Activated CD4-positive, alpha-beta T cell treated with anti-CD3 and anti-CD28 coated beads for 36 hours (primary cell): ENCODE results near the gene GALNT8. TPM values are rescaled to one million over a fixed set of nuclear protein-coding genes. Genes with fewer than 3 reads are reported as not detected.

Source experiments
- ATAC-seq: fragments of 200-7000 bp; cut with Tn5 transposase; one replicate; pipeline ENCODE4 v1.10.0; 2021; ENCODE audit warnings: mild to moderate bottlenecking, moderate library complexity
- CTCF ChIA-PET: fragments of 350-600 bp; sonication (Branson Sonifier 250); formaldehyde crosslinking; loops from one replicate; lab custom pipeline; 2021; ENCODE audit warnings: antibody characterized with exemption; lab: Charles Lee
- POLR2A ChIA-PET: fragments of 350-600 bp; sonication (Branson Sonifier 250); formaldehyde crosslinking; loops from one replicate; lab custom pipeline; 2021; ENCODE audit warnings: antibody characterized with exemption, inconsistent platforms; lab: Charles Lee
- DNase-seq: peaks from one replicate; pipeline ENCODE4 v3.0.0-alpha.2; 2020
- H3K27ac Mint-ChIP-seq: one replicate; pipeline ENCODE4 v1.8.0; 2021; ENCODE audit warnings: mixed read lengths
- H3K27me3 Mint-ChIP-seq: one replicate; pipeline ENCODE4 v1.8.0; 2021; ENCODE audit warnings: mixed read lengths
- H3K36me3 Mint-ChIP-seq: one replicate; pipeline ENCODE4 v1.8.0; 2021; ENCODE audit warnings: low read depth, mixed read lengths
- H3K4me1 Mint-ChIP-seq: one replicate; pipeline ENCODE4 v1.8.0; 2021; ENCODE audit warnings: mixed read lengths
- H3K4me3 Mint-ChIP-seq: one replicate; pipeline ENCODE4 v1.8.0; 2021; ENCODE audit warnings: mild to moderate bottlenecking, moderate library complexity, mixed read lengths
- H3K9me3 Mint-ChIP-seq: one replicate; pipeline ENCODE4 v1.8.0; 2021; ENCODE audit warnings: low read depth, mixed read lengths
- intact Hi-C, 2 experiments: fragments of 100-400 bp; cut with DNase I in 1 of 2; cut with micrococcal nuclease in 1 of 2; formaldehyde crosslinking; loops; one replicate each; pipeline versions ENCODE4 v1.14.2 to v1.15.1; 2022 to 2024; cut with DNase I, micrococcal nuclease
- total RNA-seq, 2 experiments: library from RNA; stranded (reverse); gene quantifications; one replicate each; pipeline ENCODE4 v1.2.3, GENCODE V29; 2021

The GALNT8 gene
- total RNA-seq, 2 experiments from 2014 or later: 0.73 to 0.76 TPM

- intact Hi-C loops: no loop called here
- no peak overlapping the region for H3K4me3 Mint-ChIP-seq
- DNase-seq (no peak), ATAC-seq (no peak)
- H3K36me3 Mint-ChIP-seq: no peaks in the 10 kb centered on the region
- CTCF ChIA-PET: no interaction called here
- no peak overlapping the region for H3K27ac Mint-ChIP-seq
- H3K4me1 Mint-ChIP-seq: peaks cover 13% of the 10 kb centered on the region
- POLR2A ChIA-PET: no interaction called here
- no peaks in the 10 kb centered on the region for H3K9me3 Mint-ChIP-seq
- peaks cover 2% of the 10 kb centered on the region for H3K27me3 Mint-ChIP-seq
These were observed 96.7 kb downstream of the GALNT8 start for GRCh38 chr12:4816744-4817525.

- ChIA-PET CTCF (no interaction called here), POLR2A (no interaction called here)
- no peak overlapping the region for H3K4me3 Mint-ChIP-seq
- DNase-seq: no peak
- intact Hi-C loops: no loop called here
- no peaks in the 10 kb centered on the region for H3K36me3 Mint-ChIP-seq
- no peaks in the 10 kb centered on the region for H3K9me3 Mint-ChIP-seq
- H3K27ac Mint-ChIP-seq: no peak overlapping the region
- H3K27me3 Mint-ChIP-seq: peaks cover 2% of the 10 kb centered on the region
- no peak for ATAC-seq
- peaks cover 13% of the 10 kb centered on the region for H3K4me1 Mint-ChIP-seq
These were observed 97.7 kb downstream of the GALNT8 start for GRCh38 chr12:4817880-4818279.

- CTCF ChIA-PET: interaction anchor here (1.0 kb wide), 1 partner anchor 37 kb away, joined by 5 read pairs; no protein-coding TSS in a partner anchor
- Mint-ChIP-seq H3K27me3 (no peaks in the 10 kb centered on the region), H3K9me3 (no peaks in the 10 kb centered on the region), H3K36me3 (no peaks in the 10 kb centered on the region), H3K4me1 (peaks cover 18% of the 10 kb centered on the region), H3K4me3 (no peak overlapping the region), H3K27ac (no peak overlapping the region)
- intact Hi-C loops: no loop called here
- POLR2A ChIA-PET: no interaction called here
- DNase-seq: no peak
- ATAC-seq: no peak
These were observed 99.5 kb downstream of the GALNT8 start for GRCh38 chr12:4819654-4820053.

GRCh38 chr12:4820971-4821370 lies 100.8 kb downstream of the GALNT8 start:
- Mint-ChIP-seq H3K4me3 (no peak overlapping the region), H3K27ac (no peak overlapping the region)

More at GRCh38 chr12:4820971-4821370, 100.8 kb downstream of the GALNT8 start:
- Mint-ChIP-seq H3K36me3 (no peaks in the 10 kb centered on the region), H3K4me1 (peaks cover 31% of the 10 kb centered on the region), H3K9me3 (no peaks in the 10 kb centered on the region), H3K27me3 (no peaks in the 10 kb centered on the region)
- POLR2A ChIA-PET: no interaction called here
- intact Hi-C loops: no loop called here
- CTCF ChIA-PET: no interaction called here
- no peak for DNase-seq
- ATAC-seq: no peak

Other genes starting within 250 kb of the GALNT8 start
- gene RAD51AP1, start 181.5 kb upstream of the GALNT8 start, total RNA-seq: 10 to 100 TPM; 44.6 to 50.9 TPM
- gene DYRK4, start 158.2 kb upstream of the GALNT8 start, total RNA-seq: 10 to 100 TPM; 33.9 to 45.0 TPM
- gene AKAP3, start 71.3 kb upstream of the GALNT8 start, total RNA-seq: 1 to 10 TPM; 1.3 to 2.8 TPM
- 100 to 1,000 TPM in 1 of 2 experiments, 10 to 100 TPM in 1; 93.3 to 132 TPM for gene NDUFA9, start 71.3 kb upstream of the GALNT8 start, total RNA-seq
- gene KCNA1, start 189.5 kb downstream of the GALNT8 start, total RNA-seq: not detected